Activated T-helper 2 cell treated with anti-CD3 and anti-CD28 coated beads, Interferon-gamma antibody, Interleukin-2, Interleukin-4, amounts not matched to agents 10 μg/mL and 5 μg/mL and 100 μg/mL, durations not matched to agents 14 hours and 24 hours and 36 hours (primary cell): ENCODE results near the gene GIGYF2. TPM values are rescaled to one million over a fixed set of nuclear protein-coding genes. Genes with fewer than 3 reads are reported as not detected.

Source experiments
- DNase-seq: peaks from one replicate; pipeline ENCODE4 v3.0.0; 2021; ENCODE audit warnings: low spot score
- H3K27ac Mint-ChIP-seq: one replicate; pipeline ENCODE4 v1.8.0; 2021; ENCODE audit warnings: mixed read lengths
- H3K27me3 Mint-ChIP-seq: one replicate; pipeline ENCODE4 v1.8.0; 2021; ENCODE audit warnings: low read depth, mixed read lengths
- H3K36me3 Mint-ChIP-seq: one replicate; pipeline ENCODE4 v1.8.0; 2021; ENCODE audit warnings: low read depth, mixed read lengths
- H3K4me1 Mint-ChIP-seq: one replicate; pipeline ENCODE4 v1.8.0; 2021; ENCODE audit warnings: low read depth, mixed read lengths
- H3K4me3 Mint-ChIP-seq: one replicate; pipeline ENCODE4 v1.8.0; 2021; ENCODE audit warnings: low read depth, mild to moderate bottlenecking, moderate library complexity, mixed read lengths
- H3K9me3 Mint-ChIP-seq: one replicate; pipeline ENCODE4 v1.8.0; 2021; ENCODE audit warnings: mixed read lengths
- intact Hi-C: fragments of 100-400 bp; cut with micrococcal nuclease; formaldehyde crosslinking; loops from one replicate; pipeline ENCODE4 v1.15.1; 2023
- total RNA-seq: library from RNA; stranded (reverse); gene quantifications from 2 replicates; pipeline ENCODE4 v1.2.3, GENCODE V29; 2022

GIGYF2 gene
- total RNA-seq, 1 donor from 2014 or later, result 64.7 TPM

GRCh38 chr2:232731470-232731869, 34.3 kb downstream of the GIGYF2 start:
- Mint-ChIP-seq H3K4me3 (no peak overlapping the region), H3K36me3 (peaks cover 44% of the 10 kb centered on the region), H3K27me3 (no peaks in the 10 kb centered on the region), H3K9me3 (no peaks in the 10 kb centered on the region), H3K27ac (no peak overlapping the region), H3K4me1 (peaks cover 7% of the 10 kb centered on the region)
- DNase-seq, result no peak
- intact Hi-C loops, result no loop called here

DNA sequence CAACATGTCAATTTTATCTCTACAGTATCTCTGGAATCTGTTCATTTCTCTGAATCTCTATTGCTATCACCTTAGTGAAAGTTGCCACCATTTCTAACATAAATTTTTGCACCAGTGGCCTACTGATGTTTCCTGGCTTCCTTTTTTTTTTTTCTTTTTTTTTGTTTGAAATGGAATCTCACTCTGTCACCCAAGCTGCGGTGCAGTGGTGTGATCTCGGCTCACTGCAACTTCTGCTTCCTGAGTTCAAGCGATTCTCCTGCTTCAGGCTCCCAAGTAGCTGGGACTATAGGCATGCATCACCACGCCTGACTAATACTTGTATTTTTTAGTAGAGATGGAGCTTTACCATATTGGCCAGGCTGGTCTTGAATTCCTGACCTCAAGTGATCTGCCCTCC, 44.2 kb downstream of the GIGYF2 start:
- intact Hi-C loops, result no loop called here
- Mint-ChIP-seq H3K9me3 (no peaks in the 10 kb centered on the region), H3K36me3 (peaks cover 20% of the 10 kb centered on the region), H3K27ac (no peak overlapping the region), H3K4me3 (no peak overlapping the region), H3K27me3 (no peaks in the 10 kb centered on the region), H3K4me1 (peaks cover 6% of the 10 kb centered on the region)
- no peak for DNase-seq

- Mint-ChIP-seq H3K27ac (no peak overlapping the region), H3K36me3 (peaks cover 16% of the 10 kb centered on the region), H3K4me3 (no peak overlapping the region), H3K9me3 (no peaks in the 10 kb centered on the region), H3K27me3 (no peaks in the 10 kb centered on the region), H3K4me1 (peaks cover 6% of the 10 kb centered on the region)
- intact Hi-C loops, result no loop called here
- no peak for DNase-seq
These were observed 44.8 kb downstream of the GIGYF2 start for GRCh38 chr2:232741972-232742371.

- Mint-ChIP-seq H3K9me3 (no peaks in the 10 kb centered on the region), H3K27me3 (no peaks in the 10 kb centered on the region), H3K27ac (no peak overlapping the region), H3K4me3 (no peak overlapping the region), H3K4me1 (peaks cover 18% of the 10 kb centered on the region), H3K36me3 (peaks cover 32% of the 10 kb centered on the region)
- intact Hi-C loops, result no loop called here
- no peak for DNase-seq
These were observed 47.8 kb downstream of the GIGYF2 start for GRCh38 chr2:232744963-232745362.

GRCh38 chr2:232748038-232748437, 50.9 kb downstream of the GIGYF2 start:
- no peak for DNase-seq
- intact Hi-C loops, result no loop called here
- no peak overlapping the region for H3K4me3 Mint-ChIP-seq
- no peaks in the 10 kb centered on the region for H3K9me3 Mint-ChIP-seq
- no peak overlapping the region for H3K27ac Mint-ChIP-seq
- peaks cover 18% of the 10 kb centered on the region for H3K4me1 Mint-ChIP-seq
- H3K36me3 Mint-ChIP-seq, result peaks cover 38% of the 10 kb centered on the region
- no peaks in the 10 kb centered on the region for H3K27me3 Mint-ChIP-seq

DNA sequence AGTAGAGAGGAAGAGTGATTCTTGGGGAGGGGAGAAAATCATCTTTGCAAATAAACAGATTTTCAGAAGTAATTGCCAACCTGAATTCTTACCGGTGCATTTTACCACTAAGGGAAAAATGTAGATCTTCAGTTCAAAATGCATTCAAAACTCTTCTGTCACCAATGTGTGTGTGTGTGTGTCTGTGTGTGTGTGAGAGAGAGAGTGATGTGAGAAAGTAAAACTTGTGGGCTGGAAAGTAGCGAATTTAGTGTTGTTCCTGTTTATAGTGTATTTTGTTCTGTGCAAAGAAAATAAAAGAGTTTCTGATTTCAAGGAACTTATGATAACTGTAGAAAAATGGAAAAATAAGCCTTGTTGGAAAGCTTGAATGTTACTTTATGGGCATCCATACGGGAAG, 52.2 kb downstream of the GIGYF2 start:
- Mint-ChIP-seq H3K4me1 (peaks cover 16% of the 10 kb centered on the region), H3K4me3 (no peak overlapping the region), H3K9me3 (no peaks in the 10 kb centered on the region), H3K36me3 (peaks cover 42% of the 10 kb centered on the region), H3K27me3 (no peaks in the 10 kb centered on the region), H3K27ac (peak overlapping the region; percentile 18)
- intact Hi-C loops, result no loop called here
- no peak for DNase-seq

DNA sequence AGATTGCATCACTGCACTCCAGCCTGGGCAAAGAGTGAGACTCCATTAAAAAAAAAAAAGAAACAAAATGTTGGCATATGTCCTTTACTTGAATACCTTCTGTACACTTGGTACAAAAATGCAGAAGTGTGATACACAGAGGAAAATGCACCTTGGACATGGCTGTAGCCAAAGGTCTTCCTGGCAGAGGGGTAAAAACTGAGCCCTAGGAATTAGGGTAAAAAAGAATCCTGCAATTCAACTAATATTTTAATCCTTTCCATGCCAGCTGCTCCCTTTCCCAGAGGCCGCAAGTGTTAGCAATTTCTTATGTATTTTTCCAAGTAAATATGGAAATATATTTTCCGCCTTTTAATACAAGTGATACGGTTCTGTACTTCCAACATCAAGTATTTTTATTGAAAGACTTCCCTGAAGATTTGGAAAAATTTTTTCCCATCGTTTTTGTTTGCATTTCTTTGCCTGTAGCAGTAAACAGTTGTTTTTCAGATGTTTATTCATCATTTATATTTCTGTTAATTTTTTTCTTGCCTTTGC, 53.1 kb downstream of the GIGYF2 start:
- H3K9me3 Mint-ChIP-seq, result no peaks in the 10 kb centered on the region
- DNase-seq, result no peak
- peaks cover 42% of the 10 kb centered on the region for H3K36me3 Mint-ChIP-seq
- no peak overlapping the region for H3K4me3 Mint-ChIP-seq
- H3K4me1 Mint-ChIP-seq, result peaks cover 12% of the 10 kb centered on the region
- no peaks in the 10 kb centered on the region for H3K27me3 Mint-ChIP-seq
- H3K27ac Mint-ChIP-seq, result peak overlapping the region; percentile 33
- intact Hi-C loops, result no loop called here

- Mint-ChIP-seq H3K27ac (peak overlapping the region; percentile 31), H3K4me3 (no peak overlapping the region), H3K4me1 (peaks cover 20% of the 10 kb centered on the region), H3K36me3 (peaks cover 51% of the 10 kb centered on the region), H3K9me3 (no peaks in the 10 kb centered on the region), H3K27me3 (no peaks in the 10 kb centered on the region)
- no peak for DNase-seq
- intact Hi-C loops, result no loop called here
These were observed 60.8 kb downstream of the GIGYF2 start for GRCh38 chr2:232757905-232758304.

DNA sequence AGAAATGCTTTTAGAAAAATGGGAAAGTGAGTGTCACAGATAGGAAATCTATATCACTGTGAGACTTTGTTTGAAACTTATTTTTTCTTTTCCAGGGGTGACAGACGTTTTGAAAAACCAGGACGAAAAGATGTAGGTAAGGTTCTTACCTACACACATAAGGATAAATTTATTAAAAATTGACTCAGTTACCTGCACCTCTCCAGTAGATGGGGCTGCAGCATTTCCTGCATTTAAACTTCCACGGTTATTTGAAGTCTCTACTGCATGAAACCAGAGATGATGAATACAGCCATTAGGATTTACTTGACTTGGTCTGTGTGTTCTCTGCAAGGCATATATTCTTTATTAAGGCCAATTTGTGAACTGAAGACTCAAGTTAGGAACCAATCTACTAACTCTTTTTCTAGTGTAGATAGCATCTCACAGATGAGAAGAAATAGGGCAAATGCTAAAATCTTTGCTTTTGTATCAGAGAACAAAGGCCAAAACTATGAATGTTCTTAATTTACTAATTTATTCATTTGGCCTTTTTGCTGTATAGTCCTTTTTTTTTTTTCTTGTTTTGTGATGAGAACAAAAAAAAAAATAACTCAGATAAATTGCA, 64.3 kb downstream of the GIGYF2 start:
- DNase-seq, result peak; percentile 25
- no peaks in the 10 kb centered on the region for H3K9me3 Mint-ChIP-seq
- no peaks in the 10 kb centered on the region for H3K27me3 Mint-ChIP-seq
- intact Hi-C loops, result loop anchor here (5.0 to 10.0 kb wide), 2 partner anchors 91 to 293 kb away; no protein-coding TSS in a partner anchor
- no peak overlapping the region for H3K4me3 Mint-ChIP-seq
- H3K27ac Mint-ChIP-seq, result no peak overlapping the region
- H3K4me1 Mint-ChIP-seq, result peaks cover 21% of the 10 kb centered on the region
- H3K36me3 Mint-ChIP-seq, result peaks cover 54% of the 10 kb centered on the region

- Mint-ChIP-seq H3K9me3 (no peaks in the 10 kb centered on the region), H3K4me1 (peaks cover 27% of the 10 kb centered on the region), H3K27ac (no peak overlapping the region), H3K27me3 (no peaks in the 10 kb centered on the region), H3K4me3 (no peak overlapping the region), H3K36me3 (peaks cover 53% of the 10 kb centered on the region)
- DNase-seq, result no peak
- intact Hi-C loops, result loop anchor here (10.0 kb wide), 1 partner anchor 287 kb away; no protein-coding TSS in a partner anchor
These were observed 70.7 kb downstream of the GIGYF2 start for GRCh38 chr2:232767866-232768265.

- Mint-ChIP-seq H3K9me3 (no peaks in the 10 kb centered on the region), H3K36me3 (peaks cover 60% of the 10 kb centered on the region), H3K27ac (no peak overlapping the region), H3K27me3 (no peaks in the 10 kb centered on the region), H3K4me3 (no peak overlapping the region), H3K4me1 (peaks cover 38% of the 10 kb centered on the region)
- no peak for DNase-seq
- intact Hi-C loops, result no loop called here
These were observed 73.1 kb downstream of the GIGYF2 start for GRCh38 chr2:232770207-232770606.

- Mint-ChIP-seq H3K27me3 (no peaks in the 10 kb centered on the region), H3K27ac (peak overlapping the region; percentile 47), H3K9me3 (no peaks in the 10 kb centered on the region), H3K36me3 (peaks cover 58% of the 10 kb centered on the region), H3K4me1 (peaks cover 31% of the 10 kb centered on the region), H3K4me3 (no peak overlapping the region)
- no peak for DNase-seq
- intact Hi-C loops, result no loop called here
These were observed 74.7 kb downstream of the GIGYF2 start for GRCh38 chr2:232771870-232772269.

- DNase-seq, result no peak
- Mint-ChIP-seq H3K27me3 (no peaks in the 10 kb centered on the region), H3K4me3 (no peak overlapping the region), H3K9me3 (no peaks in the 10 kb centered on the region), H3K27ac (peak overlapping the region; percentile 43), H3K36me3 (peaks cover 58% of the 10 kb centered on the region), H3K4me1 (peaks cover 31% of the 10 kb centered on the region)
- intact Hi-C loops, result no loop called here
These were observed 75.4 kb downstream of the GIGYF2 start for GRCh38 chr2:232772531-232772930.
